Neural cell (in vitro differentiated cells): ENCODE data around the gene MRPL43.

Source experiments
- CTCF ChIP-seq: fragments of 450-650 bp; IDR thresholded peaks from 2 replicates; pipeline ENCODE4 v1.5.1; 2014; ENCODE audit warnings: antibody characterized with exemption, mild to moderate bottlenecking, moderate library complexity; ENCODE audit not compliant: poor library complexity, severe bottlenecking
- EZH2 ChIP-seq: fragments of 200-600, 300-800 bp; shearing (Covaris generic), sonication (generic); IDR thresholded peaks from 2 replicates; pipeline ENCODE4 v1.6.1; 2014; ENCODE audit warnings: antibody characterized with exemption, low read length, borderline replicate concordance, mild to moderate bottlenecking; ENCODE audit not compliant: insufficient read depth, poor library complexity, severe bottlenecking
- REST ChIP-seq: IDR thresholded peaks from 2 replicates; pipeline ENCODE4 v1.6.1; 2012; ENCODE audit warnings: borderline replicate concordance
- TAF1 ChIP-seq: IDR thresholded peaks from 2 replicates; pipeline ENCODE4 v1.6.1; 2012; ENCODE audit warnings: low read depth

- no peak for TF ChIP-seq TAF1
- no peak for TF ChIP-seq EZH2
- TF ChIP-seq CTCF: peak; percentile 61
- TF ChIP-seq REST: peak; percentile 14
Observed at GRCh38 chr10:100969187-100970075, 17.9 kb downstream of the MRPL43 start, which contains the start of gene SEMA4G.
